AML-193 (cell line): ENCODE data around the gene TM7SF3.

Experiments used
- DNase-seq, 2 experiments: peaks; one replicate each; lab custom pipeline; 2025; lab: John Stamatoyannopoulos, UW

Gene TM7SF3

DNA sequence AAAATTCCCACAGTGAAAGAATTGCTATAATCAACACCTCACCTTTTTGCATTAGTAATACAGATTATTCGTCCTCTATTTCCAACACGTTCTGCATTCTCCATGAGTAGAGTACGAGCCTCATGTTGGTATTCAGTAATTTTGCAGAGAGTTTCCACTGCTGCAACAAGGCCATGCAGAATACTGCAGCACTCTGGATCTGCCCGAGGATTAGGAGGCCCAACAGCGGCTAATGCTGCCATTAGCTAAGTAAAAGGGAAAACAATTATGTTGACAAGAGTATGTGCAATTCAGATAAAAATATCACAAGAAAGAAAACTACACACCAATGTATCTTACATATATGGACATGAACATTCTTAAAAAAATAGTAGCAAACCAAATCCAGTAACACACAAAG lies 85.5 kb downstream of the TM7SF3 start:
- no peak for DNase-seq
